Omental fat pad (tissue), 4 donors: Measurements from ENCODE around the gene SAMSN1. TPM values are rescaled to one million over a fixed set of nuclear protein-coding genes. Genes with fewer than 3 reads are reported as not detected.
A peak's percentile ranks its signal among the peaks of the same experiment; 100 is the strongest.

Experiments used
- ATAC-seq: fragments of 150-250 bp; one replicate; pipeline ENCODE4 v1.9.1; 2016; ENCODE audit warnings: mild to moderate bottlenecking, moderate library complexity; ENCODE audit not compliant: low FRiP score
- DNase-seq: peaks from one replicate; pipeline ENCODE4 v3.0.0-alpha.2; 2019; ENCODE audit warnings: low spot score
- CTCF ChIP-seq, 3 donors: fragments of 450-650 bp; IDR thresholded peaks; one replicate each; pipeline ENCODE4 v1.5.1; 2016 to 2017; ENCODE audit warnings: antibody characterized with exemption in 3 of 3, mild to moderate bottlenecking in 3 of 3, moderate library complexity in 2 of 3
- total RNA-seq, 4 donors: library from RNA; depleted of rRNA; stranded (reverse); fragments of >200 nt; gene quantifications; one replicate each; pipeline ENCODE4 v1.1.0, GENCODE V29; 2016

The SAMSN1 gene
- 10 to 100 TPM; 20.0 to 48.4 (median 30.2) TPM for total RNA-seq

- TF ChIP-seq CTCF (IDR thresholded peaks at IDR 0.05): no peak
- ATAC-seq (no peak), DNase-seq (no peak)
Observed at GRCh38 chr21:14545906-14546480, at the start of gene SAMSN1. SAMSN1 (minus strand) TSS chr21:14546315; CDS start chr21:14546261, 54 bp downstream.

- ATAC-seq (no peak), DNase-seq (no peak)
- TF ChIP-seq CTCF (IDR thresholded peaks at IDR 0.05): no peak
Observed at GRCh38 chr21:14595449-14595848, 49.3 kb upstream of the SAMSN1 start.

- TF ChIP-seq CTCF (IDR thresholded peaks at IDR 0.05): no peak
- ATAC-seq: no peak
Observed at GRCh38 chr21:14594967-14595366, 48.9 kb upstream of the SAMSN1 start.

GRCh38 chr21:14593230-14593629 is 47.1 kb upstream of the SAMSN1 start:
- TF ChIP-seq CTCF (IDR thresholded peaks at IDR 0.05): no peak
- DNase-seq (no peak), ATAC-seq (no peak)

More at GRCh38 chr21:14594967-14595366, 48.9 kb upstream of the SAMSN1 start:
- DNase-seq: no peak

GRCh38 chr21:14592296-14593000 is 46.3 kb upstream of the SAMSN1 start:
- no peak for ATAC-seq
- no peak for DNase-seq
- no peak for TF ChIP-seq CTCF (IDR thresholded peaks at IDR 0.05)

GRCh38 chr21:14591882-14592281 is 45.8 kb upstream of the SAMSN1 start:
- peak; percentile 83 for ATAC-seq
- peak; percentile 44 for DNase-seq
- TF ChIP-seq CTCF (IDR thresholded peaks at IDR 0.05): no peak

- TF ChIP-seq CTCF (IDR thresholded peaks at IDR 0.05): no peak
- no peak for DNase-seq
- no peak for ATAC-seq
Observed at GRCh38 chr21:14591377-14591776, 45.3 kb upstream of the SAMSN1 start.
